NCI-H748 (cell line): ENCODE results near the gene TSPAN13.
A peak's percentile ranks its signal among the peaks of the same experiment; 100 is the strongest.

Experiments used
- DNase-seq: peaks from one replicate; lab custom pipeline; 2025; ENCODE audit not compliant: unreplicated experiment; lab: John Stamatoyannopoulos, UW

TSPAN13 gene

DNA sequence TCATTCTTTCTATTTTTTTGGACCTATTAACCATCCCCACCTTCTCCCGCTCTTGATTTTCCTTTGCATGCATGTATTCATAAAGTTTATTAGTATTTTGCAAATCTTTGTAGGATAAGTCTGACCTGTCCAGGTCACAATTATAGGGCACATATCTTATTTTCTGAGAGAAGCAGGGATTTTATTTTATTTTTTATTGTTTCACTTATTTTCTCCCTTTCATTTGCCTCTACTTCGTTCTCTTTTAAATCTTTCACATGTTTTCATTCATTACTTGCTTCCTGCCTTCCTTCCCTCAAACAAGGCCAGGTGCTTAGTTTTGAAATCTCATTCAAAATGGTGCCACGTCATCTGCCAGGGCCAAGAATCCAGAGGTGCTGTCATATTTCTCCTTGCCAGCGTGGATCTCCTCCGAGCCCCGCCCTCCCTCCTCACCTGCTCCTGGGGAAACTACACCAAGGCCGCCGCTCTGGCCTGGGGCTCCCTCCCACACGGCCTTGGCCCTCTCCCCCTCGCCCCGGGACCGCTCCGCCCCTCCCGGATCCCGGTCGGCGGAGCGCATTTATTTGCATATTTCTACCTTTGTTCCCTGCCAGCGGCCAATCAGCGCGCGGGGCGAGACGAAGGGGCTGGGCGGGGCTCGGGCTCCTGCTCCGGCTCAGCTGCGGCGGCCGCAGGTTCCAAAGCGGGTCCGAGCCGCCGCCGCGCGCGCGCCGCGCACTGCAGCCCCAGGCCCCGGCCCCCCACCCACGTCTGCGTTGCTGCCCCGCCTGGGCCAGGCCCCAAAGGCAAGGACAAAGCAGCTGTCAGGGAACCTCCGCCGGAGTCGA is at the start of gene TSPAN13:
TSPAN13 (plus strand) TSS at position 654 of the 830 bp plus-strand sequence. CDS start 213 bp downstream, outside the sequence.
- peak; percentile 98 for DNase-seq

DNA sequence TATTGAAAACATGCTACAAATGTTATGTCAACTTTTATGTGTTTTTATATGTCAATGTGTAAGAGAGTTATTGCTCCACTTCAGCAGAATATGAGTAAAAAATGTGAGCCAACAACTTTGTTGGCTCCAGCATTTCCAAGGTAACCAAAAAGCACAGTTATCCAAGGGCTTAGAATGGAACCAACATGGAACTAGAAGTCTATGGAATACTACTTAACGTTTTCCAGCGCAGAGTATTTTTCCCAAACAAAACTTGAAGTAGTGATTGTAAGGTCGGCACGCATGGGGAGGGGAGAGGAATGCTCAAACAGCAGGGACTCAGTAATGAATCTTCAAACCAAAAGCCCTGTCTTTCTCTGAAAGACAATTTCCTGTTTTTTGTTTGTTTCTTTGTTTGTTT is 45.0 kb upstream of the TSPAN13 start:
- no peak for DNase-seq

DNA sequence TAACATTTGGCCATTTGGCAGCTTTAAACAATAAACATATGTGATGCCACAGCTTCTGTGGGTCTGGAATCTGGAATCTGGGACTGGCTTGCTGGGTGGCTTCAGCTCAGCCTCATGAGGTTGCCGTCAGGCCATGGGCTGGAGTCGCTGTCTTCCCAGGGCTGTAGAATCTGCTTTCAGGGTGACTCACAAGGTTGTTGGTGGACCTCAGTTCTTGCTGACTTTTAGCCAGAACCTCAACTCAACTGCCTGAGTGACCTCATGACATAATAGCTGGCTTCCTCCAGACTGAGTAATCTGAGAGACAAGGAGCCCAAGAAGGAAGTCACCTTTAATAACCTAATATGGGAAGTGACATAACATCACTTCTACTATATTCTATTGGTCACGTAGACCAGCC is 44.6 kb upstream of the TSPAN13 start:
- DNase-seq, result no peak

DNA sequence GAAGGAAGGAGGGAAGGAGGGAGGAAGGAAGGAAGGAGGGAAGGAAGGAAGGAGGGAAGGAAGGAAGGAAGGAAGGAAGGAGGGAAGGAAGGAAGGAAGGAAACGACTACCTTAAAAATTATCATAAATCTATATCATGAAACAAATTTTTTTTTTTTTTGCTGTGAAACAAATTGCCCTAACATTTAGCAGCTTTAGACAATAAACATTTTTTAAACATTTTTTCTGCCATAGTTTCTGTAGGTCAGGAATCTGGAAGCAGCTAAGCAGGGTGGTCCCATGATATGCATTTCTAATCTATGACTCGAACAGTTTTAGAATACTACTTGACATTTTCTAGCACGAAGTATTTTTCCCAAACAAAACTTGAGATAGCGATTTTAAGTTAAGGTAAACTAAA is 42.9 kb upstream of the TSPAN13 start:
- DNase-seq, result no peak

DNA sequence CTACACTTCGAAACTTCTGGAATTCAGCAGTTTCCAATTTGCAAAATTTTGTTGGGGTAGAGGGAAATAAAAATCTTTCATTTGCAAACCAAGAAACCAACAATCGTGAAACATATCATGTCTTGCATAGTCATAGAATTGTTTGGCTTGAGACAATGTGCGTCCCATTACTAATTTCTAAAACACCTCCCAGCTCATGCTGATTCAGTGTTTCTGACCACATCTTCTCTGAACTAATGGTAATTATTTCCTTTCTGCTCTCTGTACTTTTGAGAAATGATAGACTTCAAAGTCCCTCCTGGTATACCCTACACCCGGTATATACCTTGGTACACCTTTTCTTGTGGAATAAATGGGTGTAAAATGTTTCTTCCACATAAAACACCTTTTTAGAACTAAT is 41.8 kb upstream of the TSPAN13 start:
- no peak for DNase-seq

DNA sequence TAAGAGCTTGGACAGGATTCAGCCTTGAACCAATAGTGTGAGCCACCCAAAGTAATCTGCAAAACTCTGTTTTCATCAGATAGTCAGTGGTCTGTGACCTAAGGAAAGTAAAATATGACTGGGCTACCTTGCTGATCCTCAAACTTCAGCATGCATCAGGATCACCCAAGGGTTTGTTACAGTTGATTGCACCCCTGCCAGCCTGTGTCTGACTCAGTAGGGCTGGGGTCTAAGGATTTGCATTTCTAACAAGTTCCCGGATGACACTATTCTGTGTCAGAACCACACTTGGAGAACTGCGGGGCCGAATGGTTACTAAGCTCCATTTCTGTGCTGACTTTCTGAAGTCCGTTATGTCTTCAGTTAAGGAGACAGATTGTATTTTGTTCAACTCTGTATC is 40.6 kb upstream of the TSPAN13 start:
- no peak for DNase-seq

DNA sequence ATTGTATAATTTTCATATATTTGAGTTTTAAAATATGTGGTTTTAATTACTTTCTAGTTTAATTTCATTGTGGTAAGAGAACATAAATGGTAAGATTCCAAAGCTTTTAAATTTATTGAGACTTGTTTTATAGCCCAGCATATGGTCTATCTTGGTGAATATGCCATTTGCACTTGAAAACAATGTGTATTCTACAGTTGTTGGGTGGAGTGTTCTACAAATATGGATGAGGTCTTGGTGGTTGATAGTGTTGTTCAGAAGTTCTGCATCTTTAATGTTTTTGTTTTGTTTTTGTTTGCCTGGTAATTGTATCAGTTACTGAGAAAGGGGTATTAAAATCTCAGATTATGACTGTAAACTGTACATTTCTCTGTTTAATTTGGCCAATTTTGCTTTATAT is 37.6 kb upstream of the TSPAN13 start:
- DNase-seq, result no peak

DNA sequence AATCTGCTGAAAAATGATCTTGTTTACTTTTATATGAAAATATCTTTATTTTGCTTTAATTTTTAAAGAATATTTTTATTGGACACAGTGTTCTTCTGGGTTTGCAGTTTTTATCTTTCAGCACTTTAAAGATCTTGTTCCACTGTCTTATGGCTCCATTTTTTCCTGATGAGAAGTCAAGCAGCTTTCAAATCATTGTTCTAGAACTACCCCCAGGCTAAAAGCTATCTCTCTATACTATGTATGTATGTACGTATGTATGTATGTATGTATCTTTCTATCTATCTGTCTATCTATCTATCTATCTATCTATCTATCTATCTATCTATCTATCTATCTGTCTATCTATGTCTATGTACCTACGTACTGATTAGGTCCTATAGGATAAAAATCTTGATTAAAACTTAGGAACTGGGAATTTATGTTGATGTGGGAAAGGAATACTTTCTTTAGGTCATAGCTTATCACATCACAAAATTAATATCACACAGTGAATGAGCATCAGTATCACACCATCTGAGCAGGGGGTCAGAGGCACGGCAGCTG is 35.4 kb upstream of the TSPAN13 start:
- DNase-seq, result no peak

DNA sequence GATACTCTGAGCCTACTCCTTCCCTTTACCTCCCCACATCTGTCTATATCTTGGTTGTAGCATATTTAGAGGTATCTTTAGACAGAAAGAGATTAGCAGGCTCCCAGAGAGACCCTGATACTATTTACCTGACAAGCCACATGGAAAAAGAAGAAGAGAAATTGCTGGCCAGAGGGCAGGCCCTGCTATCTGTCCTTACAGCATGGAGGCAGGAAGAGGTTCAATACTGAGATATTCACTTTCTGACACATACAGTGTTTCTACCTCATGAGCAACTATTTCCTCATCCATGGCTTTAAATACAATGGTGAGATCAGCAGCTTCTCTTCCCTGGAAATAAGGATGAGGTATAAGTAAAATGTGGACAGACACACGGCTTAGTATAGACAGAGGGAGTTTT is 33.9 kb upstream of the TSPAN13 start:
- no peak for DNase-seq

DNA sequence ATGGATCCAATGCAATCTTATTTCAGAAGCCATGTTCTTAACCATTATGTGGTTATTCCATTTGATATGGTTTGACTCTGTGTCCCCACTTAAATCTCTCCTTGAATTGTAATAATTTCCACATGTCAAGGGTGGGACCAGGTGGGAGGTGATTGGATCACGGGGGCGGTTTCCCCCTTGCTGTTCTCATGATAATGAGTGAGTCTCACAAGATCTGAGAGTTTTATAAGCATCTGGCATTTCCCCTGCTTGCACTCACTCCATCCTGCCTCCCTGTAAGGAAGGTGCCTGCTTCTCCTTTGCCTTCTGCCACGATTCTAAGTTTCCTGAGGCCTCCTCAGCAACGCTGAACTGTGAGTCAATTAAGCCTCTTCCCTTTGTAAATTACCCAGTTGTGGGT is 32.0 kb upstream of the TSPAN13 start:
- no peak for DNase-seq

DNA sequence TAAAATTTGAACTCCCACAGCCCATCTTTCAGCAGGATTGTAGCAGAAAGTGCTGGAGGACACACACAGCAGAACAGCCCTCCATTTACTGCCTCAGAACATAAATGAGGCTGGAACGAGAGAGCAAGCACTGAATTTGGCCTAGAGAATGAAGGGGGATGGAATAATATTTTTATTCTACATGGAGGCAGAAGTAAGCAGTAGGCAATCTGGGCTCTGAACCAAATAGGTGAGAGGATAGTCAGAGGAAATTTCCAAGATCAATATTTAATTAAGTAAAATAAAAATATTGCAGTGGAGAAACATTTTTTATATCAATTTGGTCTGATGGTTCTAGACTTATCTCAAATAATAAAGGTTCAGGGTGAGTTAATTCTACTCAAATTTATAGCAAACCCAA is 29.2 kb upstream of the TSPAN13 start:
- no peak for DNase-seq

DNA sequence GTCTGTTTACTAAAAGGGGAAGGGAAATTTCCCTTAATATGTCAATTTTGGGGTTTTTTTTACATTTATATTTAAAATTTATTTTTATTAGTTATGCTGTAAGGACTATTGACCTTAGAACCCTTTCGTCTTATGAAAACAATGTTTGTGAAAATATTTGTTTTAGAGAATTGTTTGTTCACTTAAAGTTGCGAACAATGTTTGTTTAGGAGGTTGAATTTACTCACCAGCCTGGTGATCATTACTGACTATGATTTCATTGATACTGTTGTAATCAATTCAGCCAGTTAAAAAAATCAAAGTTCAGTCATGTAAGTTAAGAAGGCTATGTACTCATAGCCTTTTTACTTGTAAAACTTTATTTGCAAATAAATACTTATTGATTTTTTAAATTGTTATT is 27.4 kb upstream of the TSPAN13 start:
- DNase-seq, result no peak

DNA sequence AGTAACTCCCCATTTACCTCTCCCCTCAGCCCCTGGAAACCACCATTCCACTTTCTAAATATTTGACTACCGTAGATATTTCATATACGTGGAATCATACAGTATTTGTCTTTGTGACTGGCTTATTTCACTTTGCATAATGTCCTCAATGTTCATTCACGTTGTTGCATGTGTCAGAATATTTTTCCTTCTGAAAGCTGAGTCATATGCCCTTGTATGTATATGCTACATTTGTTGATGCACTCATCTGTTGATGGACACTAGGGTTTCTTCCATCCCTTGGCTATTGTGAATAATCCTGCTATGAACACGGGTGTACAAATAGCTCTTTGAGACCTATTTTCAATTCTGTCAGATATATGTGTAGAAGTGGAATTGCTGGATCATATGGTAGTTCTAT is 25.8 kb upstream of the TSPAN13 start:
- DNase-seq, result no peak

DNA sequence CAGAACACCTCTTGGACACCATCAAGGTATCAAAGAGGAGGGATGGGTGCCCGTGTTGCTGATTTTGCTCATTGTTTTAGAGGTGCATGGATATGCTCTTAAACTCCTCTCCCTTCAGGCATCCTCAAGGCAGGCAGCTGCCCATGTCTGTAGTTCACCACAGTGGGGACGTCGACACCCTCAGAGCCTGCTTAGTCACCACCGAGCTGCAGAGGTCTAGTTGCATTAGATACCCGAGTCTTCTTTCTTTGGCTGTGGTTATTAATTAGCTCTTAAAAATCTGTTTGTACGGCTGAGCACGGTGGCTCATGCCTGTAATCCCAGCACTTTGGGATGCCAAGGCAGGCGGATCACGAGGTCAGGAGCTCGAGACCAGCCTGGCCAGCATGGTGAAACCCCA is 24.7 kb upstream of the TSPAN13 start:
- no peak for DNase-seq

DNA sequence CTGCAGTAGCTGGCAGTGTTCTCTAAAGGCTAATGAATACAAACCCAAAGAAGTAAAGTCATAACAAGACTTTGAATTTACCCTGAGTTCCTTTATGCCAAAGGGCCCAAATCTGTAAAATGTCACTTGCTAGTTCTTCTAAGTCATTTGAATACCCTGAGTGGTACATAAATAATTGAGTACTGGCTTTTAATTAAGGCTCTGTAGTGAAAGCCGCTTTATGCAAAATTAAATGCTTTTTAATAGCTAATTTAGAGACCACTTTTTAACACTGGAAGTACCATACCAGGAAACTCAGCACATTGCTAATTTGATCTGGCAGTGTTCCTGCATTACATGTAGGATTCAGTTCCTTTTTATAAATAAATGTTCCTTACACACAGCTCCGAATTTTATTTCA is 24.0 kb upstream of the TSPAN13 start:
- DNase-seq, result no peak

DNA sequence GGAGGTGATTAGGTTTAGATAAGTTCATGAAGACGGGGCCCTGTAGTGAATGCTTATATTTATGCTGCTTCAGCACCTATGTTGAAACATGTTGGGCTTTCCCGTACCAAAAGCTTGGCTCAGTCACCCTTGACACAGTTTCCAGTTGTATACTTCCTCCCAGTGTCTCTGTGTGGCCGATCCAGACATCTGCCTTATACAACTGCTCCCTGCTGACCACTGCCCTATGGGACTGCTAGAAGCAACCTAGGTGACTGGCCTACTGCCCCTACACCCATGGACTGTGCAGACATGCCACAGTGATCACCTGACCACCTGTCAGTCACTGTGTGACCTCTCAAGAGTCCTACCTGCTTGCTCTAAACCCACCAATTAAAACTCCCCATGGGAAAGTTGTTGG is 22.6 kb upstream of the TSPAN13 start:
- no peak for DNase-seq

DNA sequence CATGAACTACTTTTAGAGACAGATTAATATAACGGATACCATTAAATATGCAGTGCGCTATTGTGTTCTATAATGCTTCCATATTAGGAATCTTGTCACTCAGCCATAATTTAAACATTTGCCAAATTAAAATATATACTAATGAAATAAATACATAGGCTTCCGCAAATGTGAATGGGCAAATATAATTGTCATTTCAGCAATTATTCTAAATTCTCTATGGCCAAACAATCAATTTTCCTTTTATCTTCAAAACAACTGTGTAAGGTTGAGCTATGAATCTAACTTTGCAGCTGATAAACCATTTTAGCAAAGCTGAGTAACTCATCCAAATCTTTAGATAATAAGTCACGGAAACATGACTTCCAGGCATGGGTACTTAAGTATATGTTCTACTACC is 20.7 kb upstream of the TSPAN13 start:
- no peak for DNase-seq

DNA sequence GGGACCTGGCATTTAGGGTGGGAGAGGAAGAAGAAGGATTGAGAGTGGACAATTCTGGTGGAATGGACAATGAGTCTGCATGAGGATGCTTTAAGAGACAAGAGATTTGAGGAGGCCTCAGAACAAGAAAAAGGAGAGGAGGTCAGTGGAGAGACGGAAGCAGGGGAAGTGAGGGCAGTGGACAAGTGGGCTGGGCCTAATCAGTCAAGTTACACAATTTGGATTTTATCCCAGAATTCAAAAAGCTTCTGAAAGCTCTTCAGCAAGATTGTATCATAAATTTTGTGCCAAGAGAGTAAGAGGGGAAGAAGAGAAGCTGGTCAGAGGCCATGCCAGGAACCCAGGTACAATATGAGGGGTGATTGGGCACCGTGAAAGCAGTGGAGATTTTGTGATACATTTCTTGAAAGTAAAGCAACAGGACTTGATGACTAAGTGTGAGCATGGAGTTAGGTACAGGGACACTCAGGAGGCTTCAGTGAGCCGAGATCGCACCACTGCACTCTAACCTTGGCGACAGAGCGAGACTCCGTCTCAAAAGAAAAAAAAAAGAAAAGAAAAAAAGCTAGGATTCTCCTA is 19.3 kb upstream of the TSPAN13 start:
- DNase-seq, result no peak

DNA sequence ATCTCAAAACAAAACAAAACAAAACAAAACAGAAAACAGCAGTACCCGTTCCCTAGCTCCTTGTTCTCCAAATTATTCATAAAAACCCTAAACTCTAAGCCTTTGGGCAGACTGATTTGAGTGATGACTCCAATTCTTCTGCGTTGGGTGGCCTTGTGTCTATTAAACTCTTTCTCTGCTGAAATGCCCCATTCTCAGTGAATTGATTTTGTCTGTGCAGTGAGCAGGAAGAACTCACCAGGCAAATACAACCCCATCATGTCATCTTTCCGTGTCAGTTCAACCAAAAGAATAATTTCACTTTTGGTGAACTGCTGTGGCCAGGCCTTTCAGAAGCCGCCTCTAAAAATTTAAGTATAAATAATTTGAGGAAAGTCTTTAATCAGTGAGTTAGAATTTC is 18.5 kb upstream of the TSPAN13 start:
- DNase-seq, result no peak

DNA sequence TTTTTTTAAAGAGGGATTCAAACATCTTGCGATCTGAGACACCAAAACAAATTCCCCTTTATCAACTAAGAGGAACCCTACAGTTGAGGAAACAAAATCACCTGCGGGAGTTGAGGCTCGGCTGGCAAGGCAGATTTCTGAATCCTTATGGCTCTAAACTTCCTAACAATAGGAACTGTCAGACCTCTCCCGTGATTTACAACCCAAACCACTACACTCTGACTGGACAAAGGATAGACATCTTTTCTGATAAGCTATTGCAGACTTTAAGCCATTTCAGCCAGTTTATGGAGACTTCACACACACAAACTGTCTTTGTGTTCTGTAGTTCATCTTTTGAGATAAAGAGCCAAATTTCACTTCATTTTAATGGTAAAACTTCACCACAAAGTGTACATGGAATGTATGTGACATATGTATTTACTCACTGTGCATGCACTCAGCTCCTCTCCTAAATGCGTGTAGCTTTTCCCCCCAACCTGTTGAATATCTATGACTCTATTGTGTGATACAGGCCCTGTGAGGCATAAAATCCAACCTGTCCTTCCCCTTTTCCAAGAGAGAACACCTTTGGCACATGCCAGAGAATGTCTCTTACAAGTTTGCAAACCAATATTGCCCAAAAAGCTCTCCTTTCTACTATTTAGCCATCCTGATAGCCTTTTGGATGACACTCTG is 15.4 kb upstream of the TSPAN13 start:
- DNase-seq, result no peak

DNA sequence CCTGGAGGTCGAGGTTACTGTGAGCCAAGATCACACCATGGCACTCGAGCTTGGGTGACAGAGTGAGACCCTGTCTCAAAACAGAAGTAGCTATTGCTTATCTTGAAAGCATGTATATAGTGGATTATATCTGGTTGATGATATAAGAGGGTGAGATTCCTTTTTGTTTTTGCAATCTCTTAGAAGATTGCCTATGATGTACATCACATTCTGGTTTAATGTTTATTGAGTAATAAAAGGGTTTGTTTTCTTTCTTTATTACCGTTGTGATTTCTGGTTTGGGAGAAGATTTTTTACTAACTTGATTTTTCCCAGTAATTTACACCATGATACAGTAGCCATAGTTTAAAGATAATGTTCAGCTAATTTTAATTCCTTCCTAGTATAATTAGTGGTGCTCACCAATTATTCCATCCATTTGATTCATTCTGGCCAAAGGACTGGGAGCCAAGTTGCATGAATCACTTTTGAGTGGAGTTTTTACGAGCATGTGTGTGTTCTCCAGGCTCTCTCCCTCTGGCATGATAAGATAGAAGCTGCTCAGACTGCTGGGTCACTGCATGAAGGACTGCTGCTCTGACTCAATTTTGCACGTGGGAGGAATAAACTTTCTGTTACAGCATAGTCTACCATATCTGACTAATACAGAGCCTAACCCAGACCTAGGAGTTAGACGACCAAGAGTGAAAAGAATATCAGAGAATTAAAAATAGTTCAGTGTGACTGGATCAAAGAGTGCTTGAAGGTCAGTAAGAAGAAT is 13.5 kb upstream of the TSPAN13 start:
- DNase-seq, result no peak
